Measurements from ENCODE around the gene CLDN4.

The CLDN4 gene

DNA sequence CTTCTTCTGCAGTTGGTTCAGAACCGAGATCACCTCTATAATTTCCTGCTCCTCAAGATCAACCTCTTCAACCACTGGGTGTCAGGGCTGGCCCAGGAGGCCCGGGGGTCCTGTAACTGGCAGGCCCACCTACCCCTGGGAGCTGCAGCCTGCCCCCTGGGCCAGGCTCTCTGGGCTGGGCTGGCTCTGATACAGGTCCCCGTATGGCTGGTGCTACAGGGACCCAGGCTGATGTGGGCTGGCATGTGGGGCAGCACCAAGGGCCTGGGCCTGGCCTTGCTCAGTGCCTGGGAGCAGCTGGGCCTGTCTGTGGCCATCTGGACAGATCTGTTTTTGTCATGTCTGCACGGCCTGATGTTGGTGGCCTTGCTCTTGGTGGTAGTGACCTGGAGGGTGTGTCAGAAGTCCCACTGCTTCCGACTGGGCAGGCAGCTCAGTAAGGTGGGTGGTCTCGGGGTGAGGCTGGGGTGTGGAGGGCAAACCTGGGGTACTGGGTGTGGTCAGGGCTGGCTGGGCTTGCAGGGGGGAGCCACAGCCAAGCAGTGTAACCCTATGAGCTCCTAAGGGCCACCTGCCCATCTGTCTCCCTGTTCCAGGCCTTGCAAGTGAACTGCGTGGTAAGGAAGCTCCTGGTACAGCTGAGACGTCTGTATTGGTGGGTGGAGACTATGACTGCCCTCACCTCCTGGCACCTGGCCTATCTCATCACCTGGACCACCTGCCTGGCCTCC is 34.4 kb downstream of the CLDN4 start (continued):
- TF ChIP-seq HOXC10 (CRISPR knock-in tag; IDR thresholded peaks at IDR 0.05) (no peak), ZNF530 (tag by site-specific recombination; IDR thresholded peaks at IDR 0.05; ENCODE audit: low read depth) (no peak), ZBTB21 (tag by site-specific recombination; IDR thresholded peaks at IDR 0.05) (no peak), ZNF664 (tag by site-specific recombination; IDR thresholded peaks at IDR 0.05) (no peak), ZNF48 (tag by site-specific recombination; IDR thresholded peaks at IDR 0.05) (no peak)
- TF ChIP-seq, protein P1, sequence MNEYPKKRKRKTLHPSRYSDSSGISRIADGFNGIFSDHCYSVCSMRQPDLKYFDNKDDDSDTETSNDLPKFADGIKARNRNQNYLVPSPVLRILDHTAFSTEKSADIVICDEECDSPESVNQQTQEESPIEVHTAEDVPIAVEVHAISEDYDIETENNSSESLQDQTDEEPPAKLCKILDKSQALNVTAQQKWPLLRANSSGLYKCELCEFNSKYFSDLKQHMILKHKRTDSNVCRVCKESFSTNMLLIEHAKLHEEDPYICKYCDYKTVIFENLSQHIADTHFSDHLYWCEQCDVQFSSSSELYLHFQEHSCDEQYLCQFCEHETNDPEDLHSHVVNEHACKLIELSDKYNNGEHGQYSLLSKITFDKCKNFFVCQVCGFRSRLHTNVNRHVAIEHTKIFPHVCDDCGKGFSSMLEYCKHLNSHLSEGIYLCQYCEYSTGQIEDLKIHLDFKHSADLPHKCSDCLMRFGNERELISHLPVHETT (tag by site-specific recombination; IDR thresholded peaks at IDR 0.05): no peak
- TF ChIP-seq, protein P2, sequence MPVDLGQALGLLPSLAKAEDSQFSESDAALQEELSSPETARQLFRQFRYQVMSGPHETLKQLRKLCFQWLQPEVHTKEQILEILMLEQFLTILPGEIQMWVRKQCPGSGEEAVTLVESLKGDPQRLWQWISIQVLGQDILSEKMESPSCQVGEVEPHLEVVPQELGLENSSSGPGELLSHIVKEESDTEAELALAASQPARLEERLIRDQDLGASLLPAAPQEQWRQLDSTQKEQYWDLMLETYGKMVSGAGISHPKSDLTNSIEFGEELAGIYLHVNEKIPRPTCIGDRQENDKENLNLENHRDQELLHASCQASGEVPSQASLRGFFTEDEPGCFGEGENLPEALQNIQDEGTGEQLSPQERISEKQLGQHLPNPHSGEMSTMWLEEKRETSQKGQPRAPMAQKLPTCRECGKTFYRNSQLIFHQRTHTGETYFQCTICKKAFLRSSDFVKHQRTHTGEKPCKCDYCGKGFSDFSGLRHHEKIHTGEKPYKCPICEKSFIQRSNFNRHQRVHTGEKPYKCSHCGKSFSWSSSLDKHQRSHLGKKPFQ (tag by site-specific recombination; IDR thresholded peaks at IDR 0.05): no peak

DNA sequence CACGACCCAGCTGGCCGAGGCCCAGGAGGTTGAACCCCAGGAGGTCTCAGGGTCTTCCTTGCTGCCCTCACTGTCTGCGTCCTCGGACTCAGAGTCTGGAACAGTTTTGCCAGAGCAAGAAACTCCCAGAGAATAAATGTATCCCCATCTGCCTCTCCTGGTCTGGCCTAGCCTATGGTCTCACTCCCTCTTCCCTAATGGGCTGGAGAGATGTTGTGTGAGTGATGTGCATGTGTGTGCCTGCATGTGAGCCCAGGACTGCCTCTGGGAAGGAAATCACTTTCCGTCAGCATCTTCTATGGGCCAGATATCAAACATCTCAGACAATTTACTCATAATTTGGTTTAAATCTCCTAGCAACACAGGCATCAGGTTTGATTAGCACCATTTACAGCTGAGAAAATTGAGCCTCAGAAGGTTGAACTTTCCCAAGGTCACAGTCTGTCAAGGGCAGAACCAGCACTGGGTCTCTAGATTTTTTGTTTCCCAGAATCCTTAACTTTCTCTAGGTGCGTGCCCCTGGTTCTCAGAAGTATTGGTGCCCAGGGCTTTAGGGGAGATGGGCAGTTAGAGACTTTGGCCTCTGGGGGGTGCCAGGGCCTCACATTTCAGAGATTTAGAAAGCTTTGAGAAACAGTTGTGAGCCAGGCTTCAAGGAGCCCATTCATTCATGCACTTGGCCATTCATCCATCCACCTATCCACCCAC is 35.1 kb downstream of the CLDN4 start:
- Histone ChIP-seq H3K4me1 (ENCODE audit: control insufficient read depth, insufficient read depth, low read length) (no peaks in the 10 kb centered on the region), H3K36me3 (ENCODE audit: control insufficient read depth in 2 of 2, insufficient read depth in 1 of 2, low read length in 2 of 2) (no peaks in the 10 kb centered on the region), H3K4me3 (ENCODE audit: low read depth, low read length) (no peak overlapping the region), H3K27ac (ENCODE audit: extremely low read depth, low read depth, low read length) (no peak overlapping the region), H3K9me3 (ENCODE audit: control insufficient read depth, insufficient read depth, low read depth, low read length) (no peaks in the 10 kb centered on the region)
- ChIA-PET POLR2A (no interaction called here), CTCF (interaction anchor here (0.5 to 3.9 kb wide), 8 partner anchors 10 to 535 kb away, joined by 3 to 24 read pairs (median 4); no protein-coding TSS in a partner anchor)
- TF ChIP-seq ZNF654 (tag by site-specific recombination; IDR thresholded peaks at IDR 0.05; ENCODE audit: low read depth) (peak; percentile 48), ZNF426 (tag by site-specific recombination; IDR thresholded peaks at IDR 0.05) (no peak), KLF8 (tag by site-specific recombination; IDR thresholded peaks at IDR 0.05) (no peak), ZNF324 (tag by site-specific recombination; IDR thresholded peaks at IDR 0.05) (no peak)
- TF ChIP-seq, protein P3, sequence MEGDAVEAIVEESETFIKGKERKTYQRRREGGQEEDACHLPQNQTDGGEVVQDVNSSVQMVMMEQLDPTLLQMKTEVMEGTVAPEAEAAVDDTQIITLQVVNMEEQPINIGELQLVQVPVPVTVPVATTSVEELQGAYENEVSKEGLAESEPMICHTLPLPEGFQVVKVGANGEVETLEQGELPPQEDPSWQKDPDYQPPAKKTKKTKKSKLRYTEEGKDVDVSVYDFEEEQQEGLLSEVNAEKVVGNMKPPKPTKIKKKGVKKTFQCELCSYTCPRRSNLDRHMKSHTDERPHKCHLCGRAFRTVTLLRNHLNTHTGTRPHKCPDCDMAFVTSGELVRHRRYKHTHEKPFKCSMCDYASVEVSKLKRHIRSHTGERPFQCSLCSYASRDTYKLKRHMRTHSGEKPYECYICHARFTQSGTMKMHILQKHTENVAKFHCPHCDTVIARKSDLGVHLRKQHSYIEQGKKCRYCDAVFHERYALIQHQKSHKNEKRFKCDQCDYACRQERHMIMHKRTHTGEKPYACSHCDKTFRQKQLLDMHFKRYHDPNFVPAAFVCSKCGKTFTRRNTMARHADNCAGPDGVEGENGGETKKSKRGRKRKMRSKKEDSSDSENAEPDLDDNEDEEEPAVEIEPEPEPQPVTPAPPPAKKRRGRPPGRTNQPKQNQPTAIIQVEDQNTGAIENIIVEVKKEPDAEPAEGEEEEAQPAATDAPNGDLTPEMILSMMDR (tag by site-specific recombination; IDR thresholded peaks at IDR 0.05): 0 out of 2 replicates have a peak, but pooled peaks have one; percentile 28

DNA sequence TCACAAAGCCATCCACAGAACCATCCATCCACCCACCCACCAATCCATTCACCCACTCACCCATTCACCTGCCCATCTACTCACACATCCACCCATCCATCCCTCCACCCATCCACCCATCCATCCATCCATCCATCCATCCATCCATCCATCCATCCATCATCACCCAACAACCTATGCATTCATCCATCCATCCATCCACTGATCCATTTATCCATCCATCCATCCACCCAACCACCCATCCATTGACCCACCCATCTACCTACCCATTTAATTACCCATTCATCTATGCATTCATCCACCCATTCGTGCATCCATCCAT is 35.6 kb downstream of the CLDN4 start:
- Histone ChIP-seq H3K36me3 (ENCODE audit: control insufficient read depth in 2 of 2, insufficient read depth in 1 of 2, low read length in 2 of 2) (no peaks in the 10 kb centered on the region), H3K4me3 (ENCODE audit: low read depth, low read length) (no peak overlapping the region), H3K27ac (ENCODE audit: extremely low read depth, low read depth, low read length) (no peak overlapping the region), H3K4me1 (ENCODE audit: control insufficient read depth, insufficient read depth, low read length) (no peaks in the 10 kb centered on the region), H3K9me3 (ENCODE audit: control insufficient read depth, insufficient read depth, low read depth, low read length) (no peaks in the 10 kb centered on the region)
- ChIA-PET CTCF (interaction anchor here (0.6 to 3.9 kb wide), 6 partner anchors 9 to 230 kb away, joined by 3 to 24 read pairs (median 4); no protein-coding TSS in a partner anchor), POLR2A (no interaction called here)
- TF ChIP-seq MZF1 (tag by site-specific recombination; IDR thresholded peaks at IDR 0.05; ENCODE audit: borderline replicate concordance) (no peak), ZFHX2 (tag by site-specific recombination; conservative IDR thresholded peaks at IDR 0.05) (peak; percentile 63), EGR2 (tag by site-specific recombination; IDR thresholded peaks at IDR 0.05; ENCODE audit: low read depth) (peak; percentile 49; the same call in 1 of the 2 replicates), GLIS1 (tag by site-specific recombination; IDR thresholded peaks at IDR 0.05) (no peak), ZNF558 (tag by site-specific recombination; IDR thresholded peaks at IDR 0.05) (no peak), ZNF155 (tag by site-specific recombination; IDR thresholded peaks at IDR 0.05) (no peak), ZNF473 (tag by site-specific recombination; IDR thresholded peaks at IDR 0.05) (no peak)
- TF ChIP-seq, protein P4, sequence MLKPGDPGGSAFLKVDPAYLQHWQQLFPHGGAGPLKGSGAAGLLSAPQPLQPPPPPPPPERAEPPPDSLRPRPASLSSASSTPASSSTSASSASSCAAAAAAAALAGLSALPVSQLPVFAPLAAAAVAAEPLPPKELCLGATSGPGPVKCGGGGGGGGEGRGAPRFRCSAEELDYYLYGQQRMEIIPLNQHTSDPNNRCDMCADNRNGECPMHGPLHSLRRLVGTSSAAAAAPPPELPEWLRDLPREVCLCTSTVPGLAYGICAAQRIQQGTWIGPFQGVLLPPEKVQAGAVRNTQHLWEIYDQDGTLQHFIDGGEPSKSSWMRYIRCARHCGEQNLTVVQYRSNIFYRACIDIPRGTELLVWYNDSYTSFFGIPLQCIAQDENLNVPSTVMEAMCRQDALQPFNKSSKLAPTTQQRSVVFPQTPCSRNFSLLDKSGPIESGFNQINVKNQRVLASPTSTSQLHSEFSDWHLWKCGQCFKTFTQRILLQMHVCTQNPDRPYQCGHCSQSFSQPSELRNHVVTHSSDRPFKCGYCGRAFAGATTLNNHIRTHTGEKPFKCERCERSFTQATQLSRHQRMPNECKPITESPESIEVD (tag by site-specific recombination; IDR thresholded peaks at IDR 0.05): no peak
- TF ChIP-seq, protein P5, sequence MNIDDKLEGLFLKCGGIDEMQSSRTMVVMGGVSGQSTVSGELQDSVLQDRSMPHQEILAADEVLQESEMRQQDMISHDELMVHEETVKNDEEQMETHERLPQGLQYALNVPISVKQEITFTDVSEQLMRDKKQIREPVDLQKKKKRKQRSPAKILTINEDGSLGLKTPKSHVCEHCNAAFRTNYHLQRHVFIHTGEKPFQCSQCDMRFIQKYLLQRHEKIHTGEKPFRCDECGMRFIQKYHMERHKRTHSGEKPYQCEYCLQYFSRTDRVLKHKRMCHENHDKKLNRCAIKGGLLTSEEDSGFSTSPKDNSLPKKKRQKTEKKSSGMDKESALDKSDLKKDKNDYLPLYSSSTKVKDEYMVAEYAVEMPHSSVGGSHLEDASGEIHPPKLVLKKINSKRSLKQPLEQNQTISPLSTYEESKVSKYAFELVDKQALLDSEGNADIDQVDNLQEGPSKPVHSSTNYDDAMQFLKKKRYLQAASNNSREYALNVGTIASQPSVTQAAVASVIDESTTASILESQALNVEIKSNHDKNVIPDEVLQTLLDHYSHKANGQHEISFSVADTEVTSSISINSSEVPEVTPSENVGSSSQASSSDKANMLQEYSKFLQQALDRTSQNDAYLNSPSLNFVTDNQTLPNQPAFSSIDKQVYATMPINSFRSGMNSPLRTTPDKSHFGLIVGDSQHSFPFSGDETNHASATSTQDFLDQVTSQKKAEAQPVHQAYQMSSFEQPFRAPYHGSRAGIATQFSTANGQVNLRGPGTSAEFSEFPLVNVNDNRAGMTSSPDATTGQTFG (tag by site-specific recombination; IDR thresholded peaks at IDR 0.05; ENCODE audit: borderline replicate concordance): 0 out of 2 replicates have a peak, but pooled peaks have one; percentile 42
